Endothelial cell of umbilical vein (primary cell): Measurements from ENCODE around the gene HSF2. TPM values are rescaled to one million over a fixed set of nuclear protein-coding genes. Genes with fewer than 3 reads are reported as not detected.

Experiments used
- BruUV-seq: library from RNA; stranded (reverse); fragments of 400-500 nt; replicated peaks from 2 replicates; lab custom pipeline; 2021; lab: Mats Ljungman, UMichigan
- CTCF ChIA-PET: fragments of 300-600, 350-600 bp; sonication (Branson Sonifier 250); formaldehyde crosslinking; loops from one replicate; lab custom pipeline; 2021; ENCODE audit warnings: antibody characterized with exemption, inconsistent platforms; lab: Charles Lee
- POLR2A ChIA-PET: fragments of 300-600, 350-600 bp; sonication (Branson Sonifier 250); formaldehyde crosslinking; loops from one replicate; lab custom pipeline; 2021; ENCODE audit warnings: antibody characterized with exemption, inconsistent platforms; lab: Charles Lee
- DNase-seq: peaks from one replicate; pipeline ENCODE4 v3.0.0-alpha.2; 2011; ENCODE audit warnings: low read depth, low spot score
- FAIRE-seq: peaks from 2 replicates; lab custom pipeline; 2011; peaks lifted over from hg19 to GRCh38; lab: Jason Lieb, UNC
- H2AFZ ChIP-seq: 2 replicates; pipeline ENCODE4 v1.6.0; 2012; ENCODE audit warnings: low read depth, low read length, control low read depth, inconsistent platforms
- H3K27ac ChIP-seq: 2 replicates; pipeline ENCODE4 v1.5.1; 2011; ENCODE audit warnings: low read depth, mild to moderate bottlenecking, control low read depth, low read length, moderate library complexity; ENCODE audit not compliant: insufficient read depth
- H3K27me3 ChIP-seq, 2 experiments: 2 replicates each; pipeline versions ENCODE4 v1.6.0 to v1.6.1; 2011; ENCODE audit warnings: low read length in 2 of 2, mixed read lengths in 1 of 2; ENCODE audit not compliant: control insufficient read depth in 2 of 2, insufficient read depth in 2 of 2
- H3K36me3 ChIP-seq, 2 experiments: 2 replicates in 1 of 2; 3 replicates in 1 of 2; pipeline ENCODE4 v1.5.1; 2011; ENCODE audit warnings: low read length in 2 of 2, mild to moderate bottlenecking in 1 of 2, moderate library complexity in 1 of 2; ENCODE audit not compliant: control insufficient read depth in 2 of 2, insufficient read depth in 2 of 2; ENCODE audit errors: extremely low read depth in 1 of 2
- H3K4me1 ChIP-seq: 3 replicates; pipeline ENCODE4 v1.5.1; 2011; ENCODE audit warnings: mild to moderate bottlenecking, low read length; ENCODE audit not compliant: control insufficient read depth, insufficient read depth; ENCODE audit errors: extremely low read depth
- H3K4me2 ChIP-seq: 2 replicates; pipeline ENCODE4 v1.6.1; 2011; ENCODE audit warnings: low read length, control low read depth, mixed read lengths; ENCODE audit not compliant: insufficient read depth
- H3K4me3 ChIP-seq, 3 experiments: fragments of 200-600 bp in 1 of 3; sonication (generic), shearing (Covaris generic) in 1 of 3; replicated peaks in 1 of 3; 2 replicates each; pipeline ENCODE4 v1.5.1; 2011 to 2016; ENCODE audit warnings: control low read depth in 3 of 3, low read length in 3 of 3, mild to moderate bottlenecking in 2 of 3, inconsistent platforms in 1 of 3, low read depth in 1 of 3, moderate library complexity in 1 of 3; ENCODE audit not compliant: insufficient read depth in 1 of 3
- H3K79me2 ChIP-seq: 2 replicates; pipeline ENCODE4 v1.6.0; 2012; ENCODE audit warnings: low read length, inconsistent platforms; ENCODE audit not compliant: control insufficient read depth, insufficient read depth
- H3K9ac ChIP-seq: replicated peaks from 2 replicates; pipeline ENCODE3; 2011; ENCODE audit warnings: low read length, control low read depth; ENCODE audit not compliant: insufficient read depth; ENCODE audit errors: extremely low read depth
- H3K9me1 ChIP-seq: replicated peaks from 3 replicates; pipeline ENCODE4 v1.6.0; 2011; ENCODE audit warnings: mild to moderate bottlenecking, low read length; ENCODE audit not compliant: control insufficient read depth, insufficient read depth; ENCODE audit errors: extremely low read depth
- H3K9me3 ChIP-seq: replicated peaks from 2 replicates; pipeline ENCODE4 v1.5.1; 2012; ENCODE audit warnings: low read length, inconsistent platforms; ENCODE audit not compliant: control insufficient read depth, insufficient read depth
- H4K20me1 ChIP-seq: replicated peaks from 2 replicates; pipeline ENCODE3; 2011; ENCODE audit warnings: mild to moderate bottlenecking, low read length; ENCODE audit not compliant: control insufficient read depth, insufficient read depth; ENCODE audit errors: extremely low read depth
- EZH2 ChIP-seq: IDR thresholded peaks from 2 replicates; pipeline ENCODE4 v1.6.1; 2012; ENCODE audit warnings: borderline replicate concordance, low read depth, mild to moderate bottlenecking, moderate library complexity, low read length, inconsistent platforms; ENCODE audit not compliant: severe bottlenecking
- FOS ChIP-seq: IDR thresholded peaks from 2 replicates; pipeline ENCODE4 v1.6.1; 2011; ENCODE audit warnings: mild to moderate bottlenecking, low read length, moderate library complexity, borderline replicate concordance; ENCODE audit not compliant: insufficient read depth
- JUN ChIP-seq: IDR thresholded peaks from 2 replicates; pipeline ENCODE4 v1.6.1; 2011; ENCODE audit warnings: borderline replicate concordance, low read depth; ENCODE audit not compliant: insufficient read length, insufficient read depth
- POLR2A ChIP-seq: IDR thresholded peaks from 2 replicates; pipeline ENCODE4 v1.6.1; 2012; ENCODE audit warnings: low read depth, mild to moderate bottlenecking, control low read depth, low read length
- POLR2AphosphoS5 ChIP-seq: IDR thresholded peaks from 2 replicates; pipeline ENCODE4 v1.6.1; 2012; ENCODE audit warnings: low read depth, mild to moderate bottlenecking, control low read depth, low read length, moderate library complexity; ENCODE audit not compliant: insufficient read depth
- dilution Hi-C: fragments of 300-500 bp; cut with MboI; formaldehyde crosslinking; loops from one replicate; pipeline ENCODE4 v1.15.0; 2019; ENCODE audit warnings: low sequenced_read_pairs; ENCODE audit not compliant: extremely low pct_ligation_motif_present
- intact Hi-C: fragments of 100-400 bp; cut with micrococcal nuclease; formaldehyde crosslinking; loops from one replicate; pipeline ENCODE4 v1.10.0; 2022
- polyA plus RNA-seq, 4 experiments: library from polyadenylated mRNA; depleted of rRNA in 3 of 4; stranded (reverse) in 3 of 4; unstranded in 1 of 4; fragments of >200 nt; gene quantifications; 2 replicates each; pipeline versions ENCODE4 v1.2.1 to v1.2.3, GENCODE V29; 2011 to 2012; ENCODE audit warnings: missing spikeins in 1 of 4
- total RNA-seq: library from RNA; stranded (reverse); gene quantifications from 2 replicates; pipeline ENCODE4 v1.2.3, GENCODE V29; 2021
- TF ChIP-seq, protein P1 (sequence below), 2 donors: IDR thresholded peaks; 1 replicate in 1 of 2; 2 replicates in 1 of 2; pipeline ENCODE4 v1.5.1; 2011; ENCODE audit warnings: low read length in 2 of 2, mild to moderate bottlenecking in 2 of 2, moderate library complexity in 2 of 2, control low read depth in 1 of 2, inconsistent platforms in 1 of 2, low read depth in 1 of 2; ENCODE audit not compliant: insufficient read depth in 1 of 2; ENCODE audit errors: extremely low read depth in 1 of 2

Gene HSF2
- total and polyA plus RNA-seq, 2 donors (not counting 3 experiments of a cell fraction or from before 2014, with no cell fraction given), result 8.0 to 13.3 TPM

DNA sequence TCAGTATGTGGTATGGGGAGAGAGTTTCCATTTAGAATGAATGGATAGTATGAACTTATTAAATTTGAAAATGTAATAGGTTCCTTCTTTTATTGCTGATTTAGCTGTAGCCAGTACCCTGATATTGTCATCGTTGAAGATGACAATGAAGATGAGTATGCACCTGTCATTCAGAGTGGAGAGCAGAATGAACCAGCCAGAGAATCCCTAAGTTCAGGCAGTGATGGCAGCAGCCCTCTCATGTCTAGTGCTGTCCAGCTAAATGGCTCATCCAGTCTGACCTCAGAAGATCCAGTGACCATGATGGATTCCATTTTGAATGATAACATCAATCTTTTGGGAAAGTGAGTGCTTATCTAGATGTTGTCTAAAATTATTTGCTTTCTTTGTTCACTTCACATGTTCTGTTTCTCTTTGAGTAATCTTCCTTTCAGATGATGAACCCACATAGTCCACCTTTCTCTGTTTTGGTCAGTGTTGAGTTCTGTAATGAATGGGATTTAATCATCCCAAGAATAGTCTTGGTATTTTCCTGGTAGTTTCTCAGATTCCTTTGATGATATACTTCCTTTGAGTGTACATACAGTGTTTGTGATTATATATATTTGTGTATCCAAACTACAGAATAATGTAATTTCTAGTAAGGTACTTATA, 23.3 kb downstream of the HSF2 start:
- Histone ChIP-seq H3K9ac (no peak overlapping the region), H3K36me3 (peaks cover 3 to 10% of the 10 kb centered on the region in 2 experiments), H3K4me3 (no peak overlapping the region), H3K27me3 (no peaks in the 10 kb centered on the region), H3K4me1 (no peaks in the 10 kb centered on the region), H3K79me2 (no peaks in the 10 kb centered on the region), H2AFZ (no peak overlapping the region), H3K9me1 (no peaks in the 10 kb centered on the region), H4K20me1 (no peaks in the 10 kb centered on the region), H3K4me2 (no peak overlapping the region), H3K27ac (no peak overlapping the region), H3K9me3 (no peaks in the 10 kb centered on the region)
- TF ChIP-seq EZH2, result no peak
- no peak for TF ChIP-seq POLR2A
- TF ChIP-seq, protein P1, sequence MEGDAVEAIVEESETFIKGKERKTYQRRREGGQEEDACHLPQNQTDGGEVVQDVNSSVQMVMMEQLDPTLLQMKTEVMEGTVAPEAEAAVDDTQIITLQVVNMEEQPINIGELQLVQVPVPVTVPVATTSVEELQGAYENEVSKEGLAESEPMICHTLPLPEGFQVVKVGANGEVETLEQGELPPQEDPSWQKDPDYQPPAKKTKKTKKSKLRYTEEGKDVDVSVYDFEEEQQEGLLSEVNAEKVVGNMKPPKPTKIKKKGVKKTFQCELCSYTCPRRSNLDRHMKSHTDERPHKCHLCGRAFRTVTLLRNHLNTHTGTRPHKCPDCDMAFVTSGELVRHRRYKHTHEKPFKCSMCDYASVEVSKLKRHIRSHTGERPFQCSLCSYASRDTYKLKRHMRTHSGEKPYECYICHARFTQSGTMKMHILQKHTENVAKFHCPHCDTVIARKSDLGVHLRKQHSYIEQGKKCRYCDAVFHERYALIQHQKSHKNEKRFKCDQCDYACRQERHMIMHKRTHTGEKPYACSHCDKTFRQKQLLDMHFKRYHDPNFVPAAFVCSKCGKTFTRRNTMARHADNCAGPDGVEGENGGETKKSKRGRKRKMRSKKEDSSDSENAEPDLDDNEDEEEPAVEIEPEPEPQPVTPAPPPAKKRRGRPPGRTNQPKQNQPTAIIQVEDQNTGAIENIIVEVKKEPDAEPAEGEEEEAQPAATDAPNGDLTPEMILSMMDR (IDR thresholded peaks at IDR 0.05; ENCODE audit: extremely low read depth in 1 of 2, insufficient read depth in 1 of 2, low read depth in 1 of 2, low read length in 2 of 2), result no peak
- TF ChIP-seq FOS, result no peak
- TF ChIP-seq JUN, result no peak
- TF ChIP-seq POLR2AphosphoS5, result no peak
- intact Hi-C loops (no loop called here), dilution Hi-C loops (no loop called here)
- DNase-seq, result no peak
- ChIA-PET CTCF (interaction anchor here (1.3 kb wide), 1 partner anchor 14 kb away, joined by 3 read pairs; no protein-coding TSS in a partner anchor), POLR2A (no interaction called here)
- FAIRE-seq, result no peak
- no TSS peak for BruUV-seq
